H1 (cell line): ENCODE data around the gene ELMO2. TPM values are rescaled to one million over a fixed set of nuclear protein-coding genes. Genes with fewer than 3 reads are reported as not detected.

Experiments used
- CTCF ChIA-PET: fragments of 300-600 bp; sonication (Branson Sonifier 250); formaldehyde crosslinking; loops from one replicate; lab custom pipeline; 2021; ENCODE audit not compliant: partially characterized antibody; lab: Charles Lee
- POLR2A ChIA-PET: fragments of 300-600 bp; sonication (Branson Sonifier 250); formaldehyde crosslinking; loops from one replicate; lab custom pipeline; 2021; ENCODE audit warnings: inconsistent platforms; ENCODE audit not compliant: partially characterized antibody; lab: Charles Lee
- DNase-seq, 2 experiments: peaks; one replicate each; pipeline versions ENCODE4 v3.0.0 to v3.0.0-alpha.2; 2010 to 2022; ENCODE audit warnings: low spot score in 2 of 2, low read depth in 1 of 2, mixed read lengths in 1 of 2
- FAIRE-seq: peaks from 2 replicates; lab custom pipeline; 2011; peaks lifted over from hg19 to GRCh38; lab: Jason Lieb, UNC
- H2AFZ ChIP-seq: 2 replicates; pipeline ENCODE4 v1.8.1; 2012; ENCODE audit warnings: low read length, inconsistent platforms
- H2AK5ac ChIP-seq: 2 replicates; pipeline ENCODE4 v1.6.1; 2013; ENCODE audit warnings: low read depth, low read length
- H2BK120ac ChIP-seq: replicated peaks from 2 replicates; pipeline ENCODE3; 2013; ENCODE audit warnings: low read depth, low read length, inconsistent platforms
- H2BK12ac ChIP-seq: 2 replicates; pipeline ENCODE4 v1.6.1; 2013; ENCODE audit warnings: low read depth, low read length
- H2BK15ac ChIP-seq: 2 replicates; pipeline ENCODE4 v1.6.1; 2013; ENCODE audit warnings: low read length
- H2BK20ac ChIP-seq: 2 replicates; pipeline ENCODE4 v1.6.1; 2013; ENCODE audit warnings: low read length
- H2BK5ac ChIP-seq: 2 replicates; pipeline ENCODE4 v1.6.1; 2013; ENCODE audit warnings: low read depth, low read length
- H3K14ac ChIP-seq: 2 replicates; pipeline ENCODE4 v1.6.1; 2013; ENCODE audit warnings: inconsistent platforms; ENCODE audit not compliant: insufficient read length
- H3K18ac ChIP-seq: 2 replicates; pipeline ENCODE4 v1.6.1; 2013; ENCODE audit warnings: low read length; ENCODE audit errors: extremely low read depth
- H3K23ac ChIP-seq: 2 replicates; pipeline ENCODE4 v1.6.1; 2013; ENCODE audit warnings: inconsistent platforms; ENCODE audit not compliant: insufficient read length
- H3K23me2 ChIP-seq: 2 replicates; pipeline ENCODE4 v1.6.1; 2013; ENCODE audit warnings: low read depth, low read length
- H3K27ac ChIP-seq: 2 replicates; pipeline ENCODE4 v1.6.1; 2011; ENCODE audit warnings: low read depth, low read length, inconsistent platforms
- H3K27me3 ChIP-seq, 4 experiments: replicated peaks in 1 of 4; 1 replicate in 1 of 4; 2 replicates in 3 of 4; pipeline versions ENCODE4 v1.6.1 to v1.8.1; 2011 to 2013; ENCODE audit warnings: low read length in 3 of 4, mild to moderate bottlenecking in 3 of 4, inconsistent platforms in 2 of 4, mixed read lengths in 2 of 4, moderate library complexity in 1 of 4; ENCODE audit not compliant: control insufficient read depth in 3 of 4, insufficient read depth in 3 of 4; ENCODE audit errors: extremely low read depth in 1 of 4
- H3K36me3 ChIP-seq, 4 experiments: 2 replicates each; pipeline versions ENCODE4 v1.6.1 to v1.8.1; 2011 to 2013; ENCODE audit warnings: mild to moderate bottlenecking in 4 of 4, low read length in 3 of 4, moderate library complexity in 2 of 4, control low read depth in 1 of 4, inconsistent platforms in 1 of 4; ENCODE audit not compliant: insufficient read depth in 4 of 4, control insufficient read depth in 2 of 4
- H3K4ac ChIP-seq: replicated peaks from 2 replicates; pipeline ENCODE3; 2013; ENCODE audit warnings: low read length, low read depth, mixed read lengths, inconsistent platforms; ENCODE audit not compliant: insufficient read length
- H3K4me1 ChIP-seq, 4 experiments: replicated peaks in 1 of 4; 1 replicate in 1 of 4; 2 replicates in 3 of 4; pipeline versions ENCODE4 v1.6.1 to v1.8.1; 2011 to 2013; ENCODE audit warnings: low read length in 3 of 4, inconsistent platforms in 2 of 4, mixed read lengths in 1 of 4; ENCODE audit not compliant: insufficient read depth in 4 of 4, control insufficient read depth in 3 of 4
- H3K4me2 ChIP-seq, 2 experiments: 2 replicates each; pipeline versions ENCODE4 v1.6.1 to v1.8.1; 2011 to 2013; ENCODE audit warnings: low read depth in 2 of 2, low read length in 2 of 2, control low read depth in 1 of 2, inconsistent platforms in 1 of 2, mild to moderate bottlenecking in 1 of 2; ENCODE audit not compliant: insufficient read depth in 1 of 2
- H3K4me3 ChIP-seq, 4 experiments: fragments of 200-600, 300-600 bp in 1 of 4; sonication (generic), shearing (Covaris generic), sonication (Bioruptor Twin) in 1 of 4; 2 replicates each; pipeline versions ENCODE4 v1.5.1 to v1.8.1; 2011 to 2016; ENCODE audit warnings: low read length in 4 of 4, low read depth in 3 of 4, control low read depth in 2 of 4, inconsistent platforms in 2 of 4, mild to moderate bottlenecking in 2 of 4, mixed read lengths in 1 of 4, moderate library complexity in 1 of 4; ENCODE audit not compliant: insufficient read depth in 2 of 4; ENCODE audit errors: extremely low read depth in 1 of 4
- H3K56ac ChIP-seq: replicated peaks from 2 replicates; pipeline ENCODE3; 2013; ENCODE audit warnings: low read depth, mild to moderate bottlenecking, mixed read lengths, low read length, inconsistent platforms; ENCODE audit not compliant: insufficient read length
- H3K79me1 ChIP-seq: 2 replicates; pipeline ENCODE4 v1.6.1; 2013; ENCODE audit warnings: low read depth, low read length, control low read depth
- H3K79me2 ChIP-seq, 2 experiments: 2 replicates each; pipeline versions ENCODE4 v1.6.1 to v1.8.1; 2012 to 2013; ENCODE audit warnings: low read length in 2 of 2, mild to moderate bottlenecking in 2 of 2, inconsistent platforms in 1 of 2; ENCODE audit not compliant: insufficient read depth in 2 of 2, control insufficient read depth in 1 of 2
- H3K9ac ChIP-seq, 4 experiments: replicated peaks in 1 of 4; 1 replicate in 1 of 4; 2 replicates in 3 of 4; pipeline versions ENCODE4 v1.6.1 to v1.8.1; 2011 to 2013; ENCODE audit warnings: low read depth in 3 of 4, low read length in 3 of 4, control low read depth in 2 of 4, mild to moderate bottlenecking in 2 of 4, moderate library complexity in 2 of 4, inconsistent platforms in 1 of 4; ENCODE audit errors: extremely low read depth in 1 of 4
- H3K9me3 ChIP-seq, 2 experiments: 2 replicates each; pipeline versions ENCODE4 v1.6.1 to v1.8.1; 2012 to 2013; ENCODE audit warnings: mild to moderate bottlenecking in 2 of 2, moderate library complexity in 2 of 2, control low read depth in 1 of 2, inconsistent platforms in 1 of 2, low read depth in 1 of 2, low read length in 1 of 2, mixed read lengths in 1 of 2; ENCODE audit not compliant: insufficient read depth in 2 of 2
- H4K20me1 ChIP-seq, 2 experiments: replicated peaks in 1 of 2; 2 replicates each; pipeline versions ENCODE3 to v1.8.1; 2011 to 2013; ENCODE audit warnings: inconsistent platforms in 2 of 2, low read length in 2 of 2, mild to moderate bottlenecking in 1 of 2; ENCODE audit not compliant: insufficient read depth in 2 of 2, control insufficient read depth in 1 of 2
- H4K5ac ChIP-seq: 2 replicates; pipeline ENCODE4 v1.6.1; 2013; ENCODE audit warnings: low read length, low read depth, mixed read lengths, inconsistent platforms; ENCODE audit not compliant: insufficient read length
- H4K8ac ChIP-seq: 2 replicates; pipeline ENCODE4 v1.8.0; 2013; ENCODE audit warnings: mild to moderate bottlenecking, moderate library complexity, low read length, inconsistent platforms; ENCODE audit not compliant: insufficient read depth; ENCODE audit errors: extremely low read depth
- H4K91ac ChIP-seq: replicated peaks from 2 replicates; pipeline ENCODE3; 2013; ENCODE audit warnings: low read length, mixed read lengths, inconsistent platforms; ENCODE audit not compliant: insufficient read length
- BRCA1 ChIP-seq: IDR thresholded peaks from 2 replicates; pipeline ENCODE4 v1.6.1; 2012; ENCODE audit warnings: low read depth, low read length, improper control_type of control experiment
- CBX8 ChIP-seq: fragments of 300-800, 300-1000 bp; sonication (generic); IDR thresholded peaks from 2 replicates; pipeline ENCODE4 v1.7.1; 2016; ENCODE audit warnings: low read depth, low read length, borderline replicate concordance
- CEBPB ChIP-seq: IDR thresholded peaks from 2 replicates; pipeline ENCODE4 v1.6.1; 2012; ENCODE audit warnings: low read depth, low read length
- CHD2 ChIP-seq: IDR thresholded peaks from 2 replicates; pipeline ENCODE4 v1.6.1; 2012; ENCODE audit warnings: low read length, improper control_type of control experiment
- RAD21 ChIP-seq, 2 experiments: IDR thresholded peaks in 1 of 2; conservative IDR thresholded peaks in 1 of 2; 2 replicates each; pipeline ENCODE4 v1.6.1; 2011; ENCODE audit warnings: low read depth in 2 of 2, low read length in 2 of 2, improper control_type of control experiment in 1 of 2, inconsistent platforms in 1 of 2, mild to moderate bottlenecking in 1 of 2, moderate library complexity in 1 of 2
- RFX5 ChIP-seq: IDR thresholded peaks from 2 replicates; pipeline ENCODE4 v1.6.1; 2011; ENCODE audit warnings: low read depth, low read length, improper control_type of control experiment, borderline replicate concordance
- SAP30 ChIP-seq: fragments of 300-600 bp; sonication (generic); IDR thresholded peaks from 2 replicates; pipeline ENCODE4 v1.7.1; 2012; ENCODE audit warnings: low read length, moderate library complexity, mild to moderate bottlenecking, inconsistent platforms; ENCODE audit not compliant: insufficient read depth, insufficient replicate concordance
- SUZ12 ChIP-seq: fragments of 200-600 bp; sonication (generic); IDR thresholded peaks from 2 replicates; pipeline ENCODE4 v1.6.1; 2012; ENCODE audit warnings: mild to moderate bottlenecking, inconsistent platforms, low read length, moderate library complexity, mixed read lengths
- WGBS, 2 experiments: shearing (Covaris generic) in 1 of 2; methylation state at CpG; one replicate each; pipeline versions ENCODE4 v1.1.6 to v1.1.7; 2013 to 2015; ENCODE audit warnings: low lambda C conversion rate in 2 of 2, mixed read lengths in 2 of 2, inconsistent platforms in 1 of 2, low coverage in 1 of 2, missing lambda C conversion rate in 1 of 2; ENCODE audit not compliant: insufficient replicate concordance in 2 of 2, insufficient coverage in 1 of 2, insufficient read length in 1 of 2; ENCODE audit errors: extremely low coverage in 1 of 2, missing lambda C conversion rate in 1 of 2; 5-methylcytosine and 5-hydroxymethylcytosine counted together
- polyA plus RNA-seq, 7 experiments: library from polyadenylated mRNA; depleted of rRNA in 3 of 7; stranded (reverse) in 5 of 7; unstranded in 2 of 7; fragments of >200 nt in 5 of 7; fragments of 200-250 nt in 2 of 7; gene quantifications; 1 replicate in 5 of 7; 2 replicates in 1 of 7; 4 replicates in 1 of 7; pipeline versions ENCODE4 v1.2.1 to v1.2.3, GENCODE V29; 2011 to 2013; ENCODE audit warnings: missing spikeins in 2 of 7, mixed read lengths in 2 of 7
- total RNA-seq: library from RNA; stranded (reverse); fragmentation: NEBNext Ultra II Directional; extraction: Animal tissue kit (Norgen Biotek cat#: 25700); gene quantifications from 2 replicates; pipeline ENCODE4 v1.2.1, GENCODE V29; 2021

The ELMO2 gene
- total and polyA plus RNA-seq, 2 of the 8 experiments (the other 6 are each of a cell fraction or from before 2014, with no cell fraction given) = 34.3 to 39.7 TPM

- DNase-seq = no peak
- Histone ChIP-seq H3K18ac (no peak overlapping the region), H2BK20ac (no peak overlapping the region), H3K4me2 (no peak overlapping the region), H2BK12ac (no peak overlapping the region), H3K27ac (no peak overlapping the region), H4K91ac (no peak overlapping the region), H3K4ac (no peak overlapping the region), H2AK5ac (no peak overlapping the region), H3K9me3 (no peaks in the 10 kb centered on the region), H3K4me3 (no peak overlapping the region), H4K20me1 (peaks cover 0 to 7% of the 10 kb centered on the region in 2 experiments), H2BK5ac (no peak overlapping the region), H3K79me1 (no peaks in the 10 kb centered on the region), H3K36me3 (peaks cover 32 to 70% (median 59%) of the 10 kb centered on the region in 4 experiments), H2AFZ (no peak overlapping the region), H3K4me1 (no peaks in the 10 kb centered on the region), H2BK15ac (no peak overlapping the region), H3K27me3 (no peaks in the 10 kb centered on the region), H3K23ac (no peak overlapping the region), H3K79me2 (no peaks in the 10 kb centered on the region), H3K23me2 (no peaks in the 10 kb centered on the region), H3K14ac (no peak overlapping the region), H4K8ac (no peak overlapping the region), H3K56ac (no peak overlapping the region), H4K5ac (no peak overlapping the region), H3K9ac (no peak overlapping the region), H2BK120ac (no peak overlapping the region)
- ChIA-PET POLR2A (interaction anchor here (1.4 kb wide), 1 partner anchor 11 kb away, joined by 5 read pairs; no protein-coding TSS in a partner anchor), CTCF (interaction anchor here (1.3 to 1.6 kb wide), 2 partner anchors 12 to 18 kb away, joined by 3 read pairs; no protein-coding TSS in a partner anchor)
- 78% methylated on average over 5 of the region's 5 CpGs; no CpG with 5 or more reads in 1 of the 2 experiments for WGBS, 2 experiments
- no peak for FAIRE-seq
- no peak for TF ChIP-seq BRCA1
- TF ChIP-seq CEBPB = no peak
- no peak for TF ChIP-seq RFX5
- TF ChIP-seq SAP30 = no peak
- no peak for TF ChIP-seq RAD21 (IDR thresholded peaks at IDR 0.05 in 1 of 2, conservative IDR thresholded peaks at IDR 0.05 in 1 of 2; ENCODE audit: low read depth in 2 of 2, low read length in 2 of 2)
- TF ChIP-seq CBX8 = no peak
- no peak for TF ChIP-seq CHD2
- TF ChIP-seq SUZ12 = no peak
These were observed 30.6 kb downstream of the ELMO2 start for GRCh38 chr20:46375771-46376170.
